Measurements from ENCODE around the gene CTAGE4. TPM values are rescaled to one million over a fixed set of nuclear protein-coding genes. Genes with fewer than 3 reads are reported as not detected.
"Not testable (repeated sequence)": the region's sequence is repeated elsewhere in the genome, so short reads cannot be mapped to it uniquely, and the experiment has no call there.

CTAGE4 gene
- total RNA-seq, 2 experiments from 2014 or later, result 0.90 to 1.8 TPM

DNA sequence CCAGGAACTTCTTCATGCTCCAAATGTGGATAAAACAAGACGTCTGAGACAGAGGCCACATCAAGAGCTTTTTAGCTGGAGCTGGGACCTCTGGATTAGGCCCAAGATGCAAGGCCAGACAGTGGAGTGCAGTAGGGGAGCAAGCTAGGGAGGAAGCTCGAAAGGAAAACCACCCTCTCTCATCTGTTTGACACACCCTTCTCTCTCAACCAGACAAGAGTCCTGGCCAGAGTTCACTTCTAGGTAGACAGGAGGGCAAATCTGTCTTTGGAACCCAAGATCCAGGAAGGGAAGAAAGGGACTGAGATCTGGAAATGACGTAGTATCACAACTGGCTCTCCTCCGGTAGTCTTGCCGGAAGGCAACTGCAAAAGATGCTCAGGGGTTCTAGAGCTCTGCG is 11.2 kb downstream of the CTAGE4 start:
- not testable (repeated sequence) for H3K27me3 Mint-ChIP-seq, DNase-seq, H3K27ac Mint-ChIP-seq, H3K4me3 Mint-ChIP-seq, H3K9me3 Mint-ChIP-seq, H3K36me3 Mint-ChIP-seq, H3K4me1 Mint-ChIP-seq

DNA sequence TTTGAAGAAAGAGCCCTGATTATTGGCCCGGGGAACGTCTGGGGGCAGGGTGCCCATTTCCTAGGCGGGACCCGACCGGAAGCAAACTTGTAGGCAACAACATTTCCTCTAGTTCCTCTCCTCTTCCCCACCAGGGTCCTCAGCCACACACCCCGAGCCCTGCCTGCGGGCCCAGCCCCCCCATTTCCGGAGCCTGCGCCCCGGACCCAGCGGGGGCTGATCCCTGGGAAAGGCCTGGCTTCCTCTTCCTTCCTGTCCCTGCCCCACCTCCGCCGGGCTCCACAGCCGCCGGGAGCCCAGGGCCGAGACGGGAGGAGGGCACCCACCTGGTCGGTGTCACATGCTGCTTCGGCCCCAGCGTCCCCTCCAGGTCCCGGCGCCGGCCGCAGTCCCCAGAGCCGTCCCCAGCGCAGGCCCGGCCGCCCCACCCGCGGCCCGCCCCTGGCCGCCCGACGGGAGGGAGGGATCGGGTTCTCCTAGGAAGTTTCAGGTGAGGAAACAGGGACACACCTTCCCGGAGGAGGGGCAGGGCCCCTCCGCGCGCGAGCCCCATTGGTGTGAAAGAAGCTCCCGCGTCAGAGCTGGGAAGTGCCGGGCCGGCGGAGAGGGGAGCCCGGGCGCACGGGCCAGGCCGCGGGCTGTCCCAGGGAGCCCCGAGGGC is 12.1 kb downstream of the CTAGE4 start, which contains the start of gene ARHGEF35:
ARHGEF35 (minus strand) TSS at position 622 of the 661 bp plus-strand sequence. CDS start 7,450 bp downstream, outside the sequence.
- not testable (repeated sequence) for H3K9me3 Mint-ChIP-seq, H3K36me3 Mint-ChIP-seq, H3K27me3 Mint-ChIP-seq, DNase-seq, H3K27ac Mint-ChIP-seq, H3K4me1 Mint-ChIP-seq
- peak within 1 kb of the TSS; percentile 32 for H3K4me3 Mint-ChIP-seq

DNA sequence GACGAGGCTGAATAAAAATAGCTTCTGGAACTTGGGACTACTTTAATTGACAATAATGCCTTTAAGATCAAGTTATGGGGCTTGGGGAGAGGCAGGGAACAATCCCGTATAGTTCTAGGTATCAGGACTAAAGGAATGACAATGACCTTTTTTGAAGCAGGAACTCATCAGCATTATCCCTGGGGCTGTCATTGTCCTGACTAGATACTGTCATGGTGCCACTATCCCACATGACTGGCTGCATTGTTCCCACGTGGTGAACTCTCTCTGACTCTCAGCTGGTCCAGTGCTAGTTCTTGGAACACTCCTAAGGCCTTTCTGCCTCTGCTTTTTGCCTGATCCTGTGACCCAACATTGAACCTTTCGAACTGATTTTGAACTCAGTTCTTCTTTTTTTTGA is 15.7 kb downstream of the CTAGE4 start:
- DNase-seq, H3K9me3 Mint-ChIP-seq, H3K4me1 Mint-ChIP-seq, H3K27ac Mint-ChIP-seq, H3K27me3 Mint-ChIP-seq, H3K36me3 Mint-ChIP-seq, H3K4me3 Mint-ChIP-seq: not testable (repeated sequence)

- H3K27ac Mint-ChIP-seq, DNase-seq, H3K4me1 Mint-ChIP-seq, H3K4me3 Mint-ChIP-seq, H3K36me3 Mint-ChIP-seq, H3K27me3 Mint-ChIP-seq, H3K9me3 Mint-ChIP-seq: not testable (repeated sequence)
These were observed 18.7 kb downstream of the CTAGE4 start for GRCh38 chr7:144201978-144202377.

GRCh38 chr7:144203086-144203485 is 19.8 kb downstream of the CTAGE4 start:
- not testable (repeated sequence) for H3K27me3 Mint-ChIP-seq, H3K9me3 Mint-ChIP-seq, H3K36me3 Mint-ChIP-seq, H3K27ac Mint-ChIP-seq, H3K4me3 Mint-ChIP-seq, H3K4me1 Mint-ChIP-seq, DNase-seq

DNA sequence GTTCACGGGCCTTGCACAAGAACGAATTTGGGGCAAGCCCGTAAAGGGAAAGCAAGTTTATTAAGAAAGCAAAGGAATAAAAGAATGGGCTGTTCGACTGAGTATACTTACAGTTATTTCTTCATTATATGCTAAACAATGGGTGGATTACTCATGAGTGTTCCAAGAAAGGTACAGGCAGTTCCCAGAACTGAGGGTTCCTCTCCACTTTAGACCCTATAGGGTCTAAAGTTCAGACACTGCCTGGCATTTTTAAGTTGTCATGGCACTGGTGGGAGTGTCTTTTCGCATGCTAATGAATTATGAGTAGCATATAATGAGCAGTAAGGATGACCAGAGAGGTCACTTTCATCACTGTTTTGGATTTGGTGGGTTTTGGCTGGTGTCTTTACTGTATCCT is 22.0 kb downstream of the CTAGE4 start:
- not testable (repeated sequence) for H3K27me3 Mint-ChIP-seq, H3K36me3 Mint-ChIP-seq, H3K4me3 Mint-ChIP-seq, H3K4me1 Mint-ChIP-seq, H3K9me3 Mint-ChIP-seq, DNase-seq, H3K27ac Mint-ChIP-seq

DNA sequence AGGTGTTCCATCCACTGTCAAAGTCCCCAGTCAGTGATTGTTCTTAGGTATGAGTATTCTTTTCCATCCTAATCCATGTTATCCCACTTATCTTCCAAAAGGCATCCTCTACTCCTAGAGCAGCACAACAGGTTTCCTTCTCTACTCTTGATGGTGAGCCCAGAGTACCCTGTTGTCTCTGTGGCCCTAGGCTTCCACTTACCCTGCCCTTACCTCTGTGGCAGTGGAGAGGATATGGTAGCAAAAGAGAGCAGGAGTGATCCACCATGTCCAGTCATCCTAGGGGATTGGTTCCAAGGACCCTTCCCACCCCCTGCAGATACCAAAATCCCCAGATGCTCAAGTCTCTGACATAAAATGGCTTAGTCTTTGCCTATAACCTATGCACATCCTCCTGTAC is 33.9 kb downstream of the CTAGE4 start:
- not testable (repeated sequence) for H3K27me3 Mint-ChIP-seq, H3K9me3 Mint-ChIP-seq, H3K4me1 Mint-ChIP-seq, H3K4me3 Mint-ChIP-seq, DNase-seq, H3K36me3 Mint-ChIP-seq, H3K27ac Mint-ChIP-seq

GRCh38 chr7:144218581-144218980 is 35.3 kb downstream of the CTAGE4 start:
- DNase-seq, H3K36me3 Mint-ChIP-seq, H3K9me3 Mint-ChIP-seq, H3K4me1 Mint-ChIP-seq, H3K27me3 Mint-ChIP-seq, H3K27ac Mint-ChIP-seq, H3K4me3 Mint-ChIP-seq: not testable (repeated sequence)

GRCh38 chr7:144219149-144219548 is 35.9 kb downstream of the CTAGE4 start:
- not testable (repeated sequence) for H3K36me3 Mint-ChIP-seq, H3K9me3 Mint-ChIP-seq, H3K4me1 Mint-ChIP-seq, H3K4me3 Mint-ChIP-seq, H3K27ac Mint-ChIP-seq, DNase-seq, H3K27me3 Mint-ChIP-seq

- not testable (repeated sequence) for H3K36me3 Mint-ChIP-seq, H3K4me3 Mint-ChIP-seq, H3K9me3 Mint-ChIP-seq, DNase-seq, H3K27me3 Mint-ChIP-seq, H3K27ac Mint-ChIP-seq, H3K4me1 Mint-ChIP-seq
These were observed 37.3 kb downstream of the CTAGE4 start for GRCh38 chr7:144220531-144220930.

DNA sequence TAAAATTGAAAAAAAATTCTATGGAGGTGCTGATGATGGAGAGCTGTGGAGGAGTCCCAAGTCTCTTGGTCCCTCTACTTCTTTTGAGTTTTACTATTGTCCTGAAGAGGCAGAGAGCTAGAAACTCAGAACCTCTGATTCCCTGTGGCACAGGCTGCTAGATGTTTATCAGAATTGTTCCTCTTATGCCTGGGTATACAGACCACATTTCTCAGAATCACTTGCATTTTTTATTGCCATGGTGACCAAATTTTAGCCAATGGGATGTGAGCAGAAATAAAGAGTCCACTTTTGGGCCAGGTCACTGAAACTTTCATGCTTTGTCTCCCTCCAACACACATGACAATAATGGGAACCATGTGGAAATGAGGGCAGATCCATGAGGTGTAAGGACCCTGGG is 40.4 kb downstream of the CTAGE4 start:
- H3K27ac Mint-ChIP-seq, H3K36me3 Mint-ChIP-seq, H3K4me1 Mint-ChIP-seq, H3K9me3 Mint-ChIP-seq, DNase-seq, H3K4me3 Mint-ChIP-seq, H3K27me3 Mint-ChIP-seq: not testable (repeated sequence)

- not testable (repeated sequence) for DNase-seq
These were observed 43.6 kb downstream of the CTAGE4 start for GRCh38 chr7:144226866-144227265.

GRCh38 chr7:144228810-144229209 is 45.5 kb downstream of the CTAGE4 start:
- not testable (repeated sequence) for H3K4me1 Mint-ChIP-seq, H3K27me3 Mint-ChIP-seq, H3K9me3 Mint-ChIP-seq, H3K4me3 Mint-ChIP-seq, H3K36me3 Mint-ChIP-seq, DNase-seq, H3K27ac Mint-ChIP-seq

More at GRCh38 chr7:144226866-144227265, 43.6 kb downstream of the CTAGE4 start:
- H3K4me1 Mint-ChIP-seq, H3K36me3 Mint-ChIP-seq, H3K27me3 Mint-ChIP-seq, H3K27ac Mint-ChIP-seq, H3K4me3 Mint-ChIP-seq, H3K9me3 Mint-ChIP-seq: not testable (repeated sequence)

DNA sequence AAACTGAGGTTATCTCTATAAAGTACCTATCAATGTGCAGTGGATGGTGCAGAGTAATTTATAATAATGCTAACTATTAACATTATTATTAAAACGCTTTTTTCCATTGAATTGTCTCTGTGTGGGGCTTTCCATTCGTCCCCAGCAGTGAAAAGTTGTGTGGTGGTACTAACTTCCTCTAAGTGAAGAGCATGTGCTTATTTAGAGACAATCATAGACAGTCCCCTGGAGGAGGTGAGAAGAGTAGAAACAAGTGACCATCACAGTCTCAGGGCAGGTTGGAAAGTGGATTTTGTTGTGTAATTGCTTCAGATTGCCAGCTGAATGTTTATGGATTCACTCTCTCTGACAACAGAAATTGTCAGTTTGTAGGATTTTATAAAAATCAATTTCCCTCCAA is 47.8 kb downstream of the CTAGE4 start:
- H3K27ac Mint-ChIP-seq, H3K4me3 Mint-ChIP-seq, H3K9me3 Mint-ChIP-seq, DNase-seq, H3K27me3 Mint-ChIP-seq, H3K36me3 Mint-ChIP-seq, H3K4me1 Mint-ChIP-seq: not testable (repeated sequence)

- DNase-seq, H3K27ac Mint-ChIP-seq, H3K4me1 Mint-ChIP-seq, H3K27me3 Mint-ChIP-seq, H3K9me3 Mint-ChIP-seq, H3K36me3 Mint-ChIP-seq, H3K4me3 Mint-ChIP-seq: not testable (repeated sequence)
These were observed 49.8 kb downstream of the CTAGE4 start for GRCh38 chr7:144233039-144233438.
